ENCODE results near the gene AARS1.
"Not testable (repeated sequence)": the region's sequence is repeated elsewhere in the genome, so short reads cannot be mapped to it uniquely, and the experiment has no call there.

DNA sequence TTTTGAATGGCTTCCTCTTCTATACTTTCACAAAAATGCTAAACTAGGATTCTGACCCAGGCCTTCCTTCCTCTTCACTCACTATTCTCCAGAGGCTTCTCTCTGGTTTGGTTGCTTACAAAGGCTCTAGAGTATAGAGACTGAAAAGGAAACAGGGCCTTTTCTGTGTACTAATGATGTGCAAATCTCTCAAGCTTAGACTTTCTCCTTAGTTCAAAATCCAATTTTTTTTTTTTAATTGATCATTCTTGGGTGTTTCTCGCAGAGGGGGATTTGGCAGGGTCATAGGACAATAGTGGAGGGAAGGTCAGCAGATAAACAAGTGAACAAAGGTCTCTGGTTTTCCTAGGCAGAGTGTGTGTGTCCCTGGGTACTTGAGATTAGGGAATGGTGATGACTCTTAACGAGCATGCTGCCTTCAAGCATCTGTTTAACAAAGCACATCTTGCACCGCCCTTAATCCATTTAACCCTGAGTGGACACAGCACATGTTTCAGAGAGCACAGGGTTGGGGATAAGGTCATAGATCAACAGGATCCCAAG lies 65.3 kb downstream of the AARS1 start:
- TF ChIP-seq, protein P1, sequence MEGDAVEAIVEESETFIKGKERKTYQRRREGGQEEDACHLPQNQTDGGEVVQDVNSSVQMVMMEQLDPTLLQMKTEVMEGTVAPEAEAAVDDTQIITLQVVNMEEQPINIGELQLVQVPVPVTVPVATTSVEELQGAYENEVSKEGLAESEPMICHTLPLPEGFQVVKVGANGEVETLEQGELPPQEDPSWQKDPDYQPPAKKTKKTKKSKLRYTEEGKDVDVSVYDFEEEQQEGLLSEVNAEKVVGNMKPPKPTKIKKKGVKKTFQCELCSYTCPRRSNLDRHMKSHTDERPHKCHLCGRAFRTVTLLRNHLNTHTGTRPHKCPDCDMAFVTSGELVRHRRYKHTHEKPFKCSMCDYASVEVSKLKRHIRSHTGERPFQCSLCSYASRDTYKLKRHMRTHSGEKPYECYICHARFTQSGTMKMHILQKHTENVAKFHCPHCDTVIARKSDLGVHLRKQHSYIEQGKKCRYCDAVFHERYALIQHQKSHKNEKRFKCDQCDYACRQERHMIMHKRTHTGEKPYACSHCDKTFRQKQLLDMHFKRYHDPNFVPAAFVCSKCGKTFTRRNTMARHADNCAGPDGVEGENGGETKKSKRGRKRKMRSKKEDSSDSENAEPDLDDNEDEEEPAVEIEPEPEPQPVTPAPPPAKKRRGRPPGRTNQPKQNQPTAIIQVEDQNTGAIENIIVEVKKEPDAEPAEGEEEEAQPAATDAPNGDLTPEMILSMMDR (IDR thresholded peaks at IDR 0.05): not testable (repeated sequence)
- not testable (repeated sequence) for TF ChIP-seq POLR2A (IDR thresholded peaks at IDR 0.05)

Data from Peyer's patch (tissue), 4 donors.